Left colon (tissue), 2 donors: ENCODE results near the gene PRSS50. TPM values are rescaled to one million over a fixed set of nuclear protein-coding genes. Genes with fewer than 3 reads are reported as not detected.
A peak's percentile ranks its signal among the peaks of the same experiment; 100 is the strongest.

ENCODE experiments used
- ATAC-seq: fragments of 200-7000 bp; cut with Tn5 transposase; one replicate; pipeline ENCODE4 v1.9.1; 2020; ENCODE audit warnings: mild to moderate bottlenecking, moderate library complexity
- DNase-seq, 2 donors: peaks; one replicate each; pipeline ENCODE4 v3.0.0-alpha.2; 2020
- intact Hi-C, 2 donors: fragments of 100-400 bp; cut with DNase I in 1 of 2; cut with micrococcal nuclease in 1 of 2; formaldehyde crosslinking; loops; one replicate each; pipeline versions ENCODE4 v1.11.2 to v1.14.0; 2022; cut with DNase I, micrococcal nuclease
- total RNA-seq, 2 donors: library from RNA; stranded (reverse); fragmentation: NEBNext Ultra II Directional; extraction: Animal tissue kit (Norgen Biotek cat#: 25700); gene quantifications; one replicate each; pipeline ENCODE4 v1.2.1, GENCODE V29; 2021
- donor health status: DM: no; HTN: no; CAD: no.
- donor health status: DM: yes; HTN: yes; CAD: no.

PRSS50 gene
- total RNA-seq, 2 donors from 2014 or later: not detected

GRCh38 chr3:46731795-46732194 lies 14.1 kb upstream of the PRSS50 start:
- intact Hi-C loops: no loop called here
- ATAC-seq: no peak
- no peak for DNase-seq

DNA sequence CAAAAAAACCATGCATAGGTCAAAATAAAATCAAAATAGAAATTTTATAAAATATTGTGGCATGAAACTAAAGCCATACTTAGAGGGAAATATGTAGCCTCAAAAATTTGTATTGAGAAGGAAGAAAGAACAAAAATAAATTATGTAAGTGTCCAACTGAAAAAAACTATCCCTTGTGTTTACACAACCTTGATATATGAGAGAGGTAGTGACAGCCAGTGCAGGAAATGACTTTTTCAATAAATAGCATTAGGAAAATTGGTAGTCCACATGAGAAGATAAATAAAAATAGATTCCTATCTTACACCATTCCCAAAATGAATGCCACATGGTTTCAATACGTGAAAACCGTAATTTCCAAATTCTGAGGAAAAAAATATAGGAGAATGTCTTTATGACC lies 13.2 kb upstream of the PRSS50 start:
- no peak for DNase-seq
- no peak for ATAC-seq
- intact Hi-C loops: no loop called here

GRCh38 chr3:46729038-46729437 lies 11.4 kb upstream of the PRSS50 start:
- no peak for DNase-seq

DNA sequence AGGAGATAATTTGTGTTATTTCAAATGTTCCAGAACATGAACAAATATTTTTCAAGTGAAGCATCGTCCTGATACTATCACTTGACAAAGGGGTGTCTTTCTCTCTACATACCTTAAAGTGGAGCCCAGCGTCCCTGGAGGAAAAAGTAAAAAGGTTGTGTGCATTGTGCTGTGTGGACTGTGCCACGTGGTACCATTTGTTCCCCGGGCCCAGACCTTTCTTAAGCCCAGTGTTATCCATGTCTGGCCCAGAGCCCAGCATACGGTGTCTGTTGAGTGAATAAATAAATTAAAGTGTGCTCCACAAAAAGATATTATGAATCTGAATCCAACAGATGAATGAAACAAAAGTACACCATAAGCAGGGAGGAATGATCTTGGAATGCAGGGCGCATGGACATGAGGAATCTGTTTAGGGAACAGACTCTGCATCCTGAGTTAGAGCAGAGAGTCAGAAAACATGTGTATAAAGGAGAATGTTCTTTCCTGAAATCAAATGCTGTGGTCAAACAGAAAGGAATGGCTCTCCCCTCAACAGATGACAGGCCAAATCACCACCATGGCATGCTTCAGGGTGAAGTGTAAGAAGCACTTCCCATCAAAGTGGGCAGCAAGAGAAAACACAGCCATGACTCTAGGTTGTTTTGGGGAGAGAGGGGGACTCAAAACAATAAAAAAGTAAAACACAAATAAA lies 8.1 kb upstream of the PRSS50 start:
- intact Hi-C loops: no loop called here
- DNase-seq (no peak), ATAC-seq (no peak)

More at GRCh38 chr3:46729038-46729437, 11.4 kb upstream of the PRSS50 start:
- intact Hi-C loops: no loop called here
- no peak for ATAC-seq

DNA sequence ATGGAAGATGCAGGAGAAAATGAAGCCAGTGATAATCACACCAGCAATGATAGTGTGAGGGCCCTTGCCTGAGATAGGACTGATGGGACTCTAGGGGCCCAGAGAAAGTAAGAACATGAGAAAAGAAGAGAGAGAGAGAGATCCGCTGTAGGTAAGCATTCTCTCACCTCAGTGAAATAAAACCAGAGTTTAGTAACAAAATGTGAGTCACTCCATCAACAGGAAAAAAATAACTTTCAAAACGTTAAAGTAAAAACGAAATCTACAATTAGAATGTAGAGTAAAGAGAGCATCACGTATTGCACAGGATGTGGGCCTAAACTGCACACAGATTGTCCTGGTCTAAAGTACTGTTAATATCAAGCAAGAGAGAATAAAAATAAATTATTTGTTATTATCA lies 6.8 kb upstream of the PRSS50 start:
- DNase-seq (no peak), ATAC-seq (no peak)
- intact Hi-C loops: no loop called here

GRCh38 chr3:46722443-46722842 lies 4.8 kb upstream of the PRSS50 start:
- no peak for ATAC-seq
- intact Hi-C loops: no loop called here
- DNase-seq: no peak

- intact Hi-C loops: no loop called here
- ATAC-seq: no peak
- no peak for DNase-seq
Observed at GRCh38 chr3:46721009-46721408, 3.3 kb upstream of the PRSS50 start.

DNA sequence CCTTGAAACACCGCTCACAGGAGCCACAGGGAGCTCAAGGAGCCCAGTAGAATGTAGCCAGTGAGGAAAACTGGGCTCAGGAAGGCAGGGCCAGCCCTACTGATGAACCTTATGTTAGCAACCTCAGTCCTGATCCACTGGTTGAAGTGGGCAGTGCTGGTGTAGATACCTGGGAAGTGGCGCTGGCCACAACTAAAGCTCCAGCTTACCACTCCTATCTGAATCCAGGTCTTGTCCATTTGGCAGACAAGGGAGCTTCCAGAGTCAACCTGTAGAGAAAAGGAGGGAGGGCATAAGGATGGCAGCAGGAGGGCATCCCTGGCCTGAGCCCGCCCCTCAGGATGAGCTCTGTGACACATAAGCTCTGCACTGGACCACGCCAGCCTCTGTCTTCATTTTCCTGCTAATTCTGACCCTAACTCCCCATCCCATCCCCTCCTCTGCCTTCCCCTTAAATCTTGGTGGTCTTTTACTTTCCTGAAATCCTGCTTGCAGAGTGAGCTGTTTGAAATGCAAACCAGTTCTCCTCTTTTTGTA lies 2.1 kb upstream of the PRSS50 start:
- intact Hi-C loops: no loop called here
- no peak for ATAC-seq
- no peak for DNase-seq

- DNase-seq (no peak), ATAC-seq (no peak)
- intact Hi-C loops: no loop called here
Observed at GRCh38 chr3:46719044-46719565, 1.4 kb upstream of the PRSS50 start.

DNA sequence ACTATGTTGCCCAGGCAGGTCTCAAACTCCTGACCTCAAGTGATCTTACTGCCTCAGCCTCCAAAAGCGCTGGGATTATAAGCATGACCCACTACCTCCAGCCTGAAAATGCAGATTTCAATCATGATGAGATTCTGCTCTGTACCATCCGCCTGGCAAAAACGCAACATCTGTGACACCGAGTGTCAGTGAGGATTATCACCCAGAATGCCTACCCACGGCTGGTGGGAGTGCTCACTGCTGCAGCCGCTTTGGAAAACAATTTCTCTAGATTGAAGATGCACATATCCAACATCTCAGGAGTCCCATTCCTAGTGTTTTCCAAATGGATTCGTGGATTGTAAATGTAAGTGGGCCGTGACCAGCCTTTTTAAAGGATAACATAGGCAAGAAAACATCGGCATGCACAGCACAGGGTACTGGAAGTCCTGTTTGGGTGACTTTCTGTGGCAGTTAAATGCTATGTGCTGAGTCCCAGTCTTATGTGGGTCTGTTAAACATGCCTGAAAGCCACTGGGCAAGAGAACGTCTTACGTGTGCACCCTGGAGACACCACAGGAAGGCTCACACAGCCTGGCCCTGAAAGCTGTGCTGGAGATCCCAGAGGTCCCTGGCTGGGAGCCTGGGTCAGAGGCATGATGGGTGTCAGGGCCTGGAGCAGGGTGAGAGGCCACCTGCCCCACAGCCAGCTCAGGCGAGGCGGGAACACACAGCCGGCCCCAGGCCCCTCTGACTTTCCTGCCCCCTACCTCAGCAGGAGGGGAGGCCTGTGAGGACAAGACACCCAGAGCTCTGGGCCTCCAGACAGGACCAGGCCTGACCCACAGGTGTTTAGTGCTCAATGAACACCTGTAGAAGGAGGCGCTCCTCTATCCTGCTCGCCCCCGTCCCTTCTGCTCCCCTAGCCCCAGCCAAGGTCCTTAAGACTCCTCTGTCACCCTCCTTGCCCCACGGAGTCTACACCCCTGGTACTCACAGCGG lies 918 bp downstream of the PRSS50 start:
- ATAC-seq (no peak), DNase-seq (no peak)
- intact Hi-C loops: no loop called here

GRCh38 chr3:46715507-46716175 lies 2.0 kb downstream of the PRSS50 start:
- DNase-seq (no peak), ATAC-seq (no peak)
- intact Hi-C loops: no loop called here

GRCh38 chr3:46714728-46715506 lies 2.8 kb downstream of the PRSS50 start:
- intact Hi-C loops: no loop called here
- no peak for ATAC-seq
- no peak for DNase-seq

DNA sequence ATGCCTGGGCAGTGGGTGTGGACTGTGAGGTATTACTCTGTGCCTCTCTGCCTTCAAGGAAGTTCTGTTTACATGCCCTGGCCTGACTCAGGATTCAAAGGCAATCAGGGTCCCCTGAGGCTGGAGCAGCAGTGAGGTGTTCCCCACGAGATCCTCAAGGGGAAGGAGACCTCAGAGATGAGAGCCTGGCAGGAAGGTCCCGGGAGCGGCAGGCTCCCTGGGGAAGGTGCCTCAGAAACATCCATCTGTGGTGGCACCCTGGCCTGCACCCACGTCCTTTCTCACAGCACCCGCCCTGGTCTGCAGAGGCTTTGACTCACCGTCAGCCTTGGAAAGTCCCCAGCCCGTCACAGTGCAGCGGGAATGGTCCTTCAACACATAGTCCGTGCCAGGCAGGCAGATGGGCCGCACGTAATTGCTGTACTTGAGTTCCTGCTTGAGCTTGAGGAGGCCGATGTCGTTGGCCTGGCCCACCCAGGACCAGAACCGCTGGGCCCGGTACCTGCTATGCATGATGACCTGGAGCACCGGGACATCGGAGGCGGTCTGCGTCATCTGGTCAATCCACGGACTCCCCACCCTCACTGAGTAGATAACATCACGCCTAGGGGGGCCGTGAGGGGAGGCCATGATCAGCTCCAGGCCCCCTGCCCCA lies 3.6 kb downstream of the PRSS50 start:
- intact Hi-C loops: no loop called here
- DNase-seq: no peak
- ATAC-seq: no peak

GRCh38 chr3:46713050-46713897 lies 4.4 kb downstream of the PRSS50 start:
- intact Hi-C loops: no loop called here
- DNase-seq: no peak
- no peak for ATAC-seq

DNA sequence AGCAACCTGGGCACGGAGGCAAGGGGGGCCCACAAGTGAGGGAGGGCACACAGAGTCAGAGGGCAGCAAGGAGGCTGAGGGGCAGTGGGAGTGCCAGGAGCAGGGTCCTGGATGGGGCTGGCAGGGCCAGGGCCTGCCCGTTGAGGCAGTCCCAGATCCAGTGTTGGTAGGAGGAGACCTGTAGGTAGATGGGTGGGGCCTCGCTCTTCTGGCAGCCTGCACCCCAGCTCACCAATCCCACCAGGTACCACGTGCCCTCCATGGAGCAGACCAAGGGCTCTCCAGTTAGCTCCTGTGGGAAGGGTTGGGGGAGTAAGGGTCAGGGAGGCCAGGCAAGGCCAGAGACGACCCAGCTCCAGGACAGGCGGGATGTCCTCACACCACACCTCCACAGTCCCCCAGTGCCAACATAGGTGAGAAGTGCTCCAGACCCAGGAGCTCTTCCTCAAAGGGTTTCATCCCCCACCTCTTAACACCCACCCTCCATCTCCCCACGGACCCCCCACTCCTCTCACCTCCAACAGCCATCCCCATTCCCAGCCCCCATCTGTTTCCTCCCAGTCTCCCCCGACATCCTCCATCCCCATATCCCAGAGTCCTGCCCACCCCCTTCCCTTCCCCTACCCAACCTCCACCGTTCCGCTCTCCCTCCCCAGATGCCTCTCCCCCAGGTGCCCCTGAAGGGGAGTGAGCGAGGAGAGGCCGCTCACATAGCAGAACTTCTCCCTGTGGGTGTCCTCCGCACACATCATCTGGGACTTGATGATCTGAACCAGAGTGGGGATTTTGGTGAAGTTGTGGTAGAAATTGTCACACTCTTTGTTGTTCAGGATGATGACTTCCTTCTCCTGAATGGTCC lies 5.2 kb downstream of the PRSS50 start:
- ATAC-seq: no peak

GRCh38 chr3:46711760-46712159 lies 5.9 kb downstream of the PRSS50 start:
- ATAC-seq (no peak), DNase-seq (peak in 1 of 2 donors; percentile 9)
- intact Hi-C loops: no loop called here

More for the DNA sequence above, 5.2 kb downstream of the PRSS50 start:
- peak in 1 of 2 donors; percentile 2 for DNase-seq
- intact Hi-C loops: no loop called here
